Limb (tissue), 2 donors: ENCODE measurements around the gene HDGFL2.
A peak's percentile ranks its signal among the peaks of the same experiment; 100 is the strongest.
"Not testable (repeated sequence)": the region's sequence is repeated elsewhere in the genome, so short reads cannot be mapped to it uniquely, and the experiment has no call there.

ENCODE experiments used
- DNase-seq, 2 donors: peaks; one replicate each; pipeline ENCODE4 v3.0.0-alpha.2; 2016; ENCODE audit errors: extremely low spot score in 2 of 2

Gene HDGFL2

GRCh38 chr19:4531562-4532165, 59.6 kb downstream of the HDGFL2 start:
- no peak for DNase-seq

- DNase-seq: no peak
Observed at GRCh38 chr19:4533334-4533733, 61.2 kb downstream of the HDGFL2 start.

- no peak for DNase-seq
Observed at GRCh38 chr19:4533835-4534424, 61.8 kb downstream of the HDGFL2 start.

GRCh38 chr19:4534836-4535658, 63.0 kb downstream of the HDGFL2 start, which contains the start of gene PLIN5:
Gene PLIN5, minus strand, starts transcription at chr19:4535224. Its CDS starts 1,150 bp downstream, at chr19:4534074.
- peak; percentile 49 to 88 for DNase-seq

GRCh38 chr19:4536798-4537197, 64.7 kb downstream of the HDGFL2 start:
- DNase-seq: no peak

GRCh38 chr19:4537953-4538600, 66.0 kb downstream of the HDGFL2 start:
- no peak for DNase-seq

- DNase-seq: no peak
Observed at GRCh38 chr19:4538601-4538954, 66.5 kb downstream of the HDGFL2 start.

- DNase-seq: no peak
Observed at GRCh38 chr19:4539169-4539692, 67.1 kb downstream of the HDGFL2 start.

- DNase-seq: peak in 1 of 2 donors; percentile 17
Observed at GRCh38 chr19:4539693-4540581, 67.8 kb downstream of the HDGFL2 start, which contains the start of gene LRG1. Gene LRG1, minus strand, starts transcription at chr19:4540036. Its CDS starts 23 bp downstream, at chr19:4540013.

- no peak for DNase-seq
Observed at GRCh38 chr19:4541114-4541805, 69.2 kb downstream of the HDGFL2 start.

- DNase-seq: not testable (repeated sequence)
Observed at GRCh38 chr19:4541806-4542145, 69.7 kb downstream of the HDGFL2 start.

GRCh38 chr19:4542896-4543841, 71.1 kb downstream of the HDGFL2 start:
- DNase-seq: no peak

GRCh38 chr19:4543842-4544647, 71.9 kb downstream of the HDGFL2 start:
- no peak for DNase-seq

- DNase-seq: no peak
Observed at GRCh38 chr19:4547303-4548237, 75.5 kb downstream of the HDGFL2 start.

- no peak for DNase-seq
Observed at GRCh38 chr19:4548238-4548584, 76.1 kb downstream of the HDGFL2 start.

- DNase-seq: no peak
Observed at GRCh38 chr19:4550018-4550417, 77.9 kb downstream of the HDGFL2 start.

- no peak for DNase-seq
Observed at GRCh38 chr19:4550479-4551050, 78.5 kb downstream of the HDGFL2 start.
